Activated CD8-positive, alpha-beta T cell treated with anti-CD3 and anti-CD28 coated beads, Interleukin-2, amount 10 ng/mL, durations not matched to agents 7 days and 5 days (primary cell): ENCODE results near the gene NELFB. TPM values are rescaled to one million over a fixed set of nuclear protein-coding genes. Genes with fewer than 3 reads are reported as not detected.
"Not testable (repeated sequence)": the region's sequence is repeated elsewhere in the genome, so short reads cannot be mapped to it uniquely, and the experiment has no call there.

Experiments
- ATAC-seq: fragments of 150-1000 bp; cut with Tn5 transposase; one replicate; pipeline ENCODE4 v1.10.0; 2021; ENCODE audit warnings: moderate library complexity
- CTCF ChIA-PET: fragments of 350-600 bp; sonication (Branson Sonifier 250); formaldehyde crosslinking; loops from one replicate; lab custom pipeline; 2021; ENCODE audit warnings: antibody characterized with exemption; lab: Charles Lee
- POLR2A ChIA-PET: fragments of 350-600 bp; sonication (Branson Sonifier 250); formaldehyde crosslinking; loops from one replicate; lab custom pipeline; 2021; ENCODE audit warnings: antibody characterized with exemption; lab: Charles Lee
- DNase-seq: peaks from one replicate; pipeline ENCODE4 v3.0.0-alpha.2; 2020
- H3K27ac Mint-ChIP-seq: one replicate; pipeline ENCODE4 v1.8.0; 2021; ENCODE audit warnings: mild to moderate bottlenecking, mixed read lengths
- H3K27me3 Mint-ChIP-seq: one replicate; pipeline ENCODE4 v1.8.0; 2021; ENCODE audit warnings: low read depth, mixed read lengths
- H3K36me3 Mint-ChIP-seq: one replicate; pipeline ENCODE4 v1.8.0; 2021; ENCODE audit warnings: low read depth, mixed read lengths
- H3K4me1 Mint-ChIP-seq: one replicate; pipeline ENCODE4 v1.8.0; 2021; ENCODE audit warnings: low read depth, mixed read lengths
- H3K4me3 Mint-ChIP-seq: one replicate; pipeline ENCODE4 v1.8.0; 2021; ENCODE audit warnings: mild to moderate bottlenecking, mixed read lengths
- H3K9me3 Mint-ChIP-seq: one replicate; pipeline ENCODE4 v1.8.0; 2022; ENCODE audit warnings: mixed read lengths; ENCODE audit not compliant: insufficient read depth
- total RNA-seq, 2 experiments: library from RNA; stranded (reverse); gene quantifications; one replicate each; pipeline ENCODE4 v1.2.3, GENCODE V29; 2021

NELFB gene
- total RNA-seq, 2 experiments from 2014 or later = 68.6 to 68.8 TPM

- Mint-ChIP-seq H3K9me3 (no peaks in the 10 kb centered on the region), H3K4me3 (no peak overlapping the region), H3K27ac (no peak overlapping the region), H3K4me1 (peaks cover 20% of the 10 kb centered on the region), H3K27me3 (peaks cover 3% of the 10 kb centered on the region), H3K36me3 (peaks cover 10% of the 10 kb centered on the region)
- no peak for ATAC-seq
- DNase-seq = no peak
- POLR2A ChIA-PET = interaction anchor here (0.6 to 1.7 kb wide), 6 partner anchors 8 to 166 kb away, joined by 3 to 5 read pairs (median 3); partner anchors contain the start of genes ANAPC2, RNF208 and RNF224
- CTCF ChIA-PET = interaction anchor here (0.6 to 5.2 kb wide), 44 partner anchors 9 to 441 kb away, joined by 3 to 73 read pairs (median 4); partner anchors contain the start of genes ABCA2, ANAPC2, CCDC183 and CYSRT1
Measured at GRCh38 chr9:137236936-137237421, 18.1 kb upstream of the NELFB start.

GRCh38 chr9:137237759-137238726 lies 17.1 kb upstream of the NELFB start:
- DNase-seq (no peak), ATAC-seq (no peak)
- ChIA-PET CTCF (interaction anchor here (0.7 to 5.2 kb wide), 10 partner anchors 10 to 167 kb away, joined by 3 to 73 read pairs (median 6); partner anchors contain the start of genes CYSRT1, NELFB, RNF208 and RNF224), POLR2A (interaction anchor here (0.6 to 1.7 kb wide), 4 partner anchors 11 to 28 kb away, joined by 3 to 4 read pairs (median 3); partner anchors contain the start of gene RNF224)
- peaks cover 29% of the 10 kb centered on the region for H3K4me1 Mint-ChIP-seq
- H3K36me3 Mint-ChIP-seq = peaks cover 21% of the 10 kb centered on the region
- H3K9me3 Mint-ChIP-seq = no peaks in the 10 kb centered on the region
- peaks cover 3% of the 10 kb centered on the region for H3K27me3 Mint-ChIP-seq
- no peak overlapping the region for H3K4me3 Mint-ChIP-seq
- H3K27ac Mint-ChIP-seq = peak overlapping the region; percentile 46

DNA sequence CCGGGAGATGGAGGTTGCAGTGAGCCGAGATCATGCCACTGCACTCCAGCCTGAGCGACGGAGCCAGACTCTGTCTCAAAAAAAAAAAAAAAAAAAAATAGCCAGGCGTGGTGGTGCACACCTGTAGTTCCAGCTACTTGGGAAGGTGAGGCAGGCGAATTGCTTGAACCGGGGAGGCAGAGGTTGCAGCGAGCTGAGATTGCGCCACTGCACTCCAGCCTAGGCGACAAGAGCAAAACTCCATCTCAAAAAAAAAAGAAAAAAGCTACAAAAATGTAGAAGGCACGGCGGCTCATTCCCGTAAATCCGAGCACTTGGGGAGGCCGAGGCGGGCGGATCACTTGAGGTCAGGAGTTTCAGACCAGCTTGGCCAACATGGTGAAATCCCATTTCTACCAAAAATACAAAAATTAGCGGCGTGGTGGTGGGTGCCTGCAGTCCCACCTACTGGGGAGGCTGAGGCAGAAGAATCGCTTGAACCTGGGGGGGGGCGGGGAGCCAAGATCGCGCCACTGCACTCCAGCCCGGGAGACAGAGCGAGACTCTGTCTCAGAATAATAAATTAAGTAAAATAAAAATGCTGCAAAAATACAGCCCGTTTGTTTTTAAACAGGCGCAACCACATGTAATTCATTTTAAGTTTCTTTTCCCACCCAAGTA lies 15.5 kb upstream of the NELFB start:
- CTCF ChIA-PET = interaction anchor here (0.8 to 5.0 kb wide), 8 partner anchors 12 to 172 kb away, joined by 3 to 32 read pairs (median 4); partner anchors contain the start of genes CYSRT1, MAN1B1, NELFB and RNF208
- peak overlapping the region; percentile 72 for H3K4me3 Mint-ChIP-seq
- DNase-seq, H3K9me3 Mint-ChIP-seq, H3K27me3 Mint-ChIP-seq, ATAC-seq: not testable (repeated sequence)
- H3K27ac Mint-ChIP-seq = peak overlapping the region; percentile 68
- POLR2A ChIA-PET = interaction anchor here (0.6 to 3.8 kb wide), 18 partner anchors 15 to 358 kb away, joined by 3 to 87 read pairs (median 6); partner anchors contain the start of genes CYSRT1, LRRC26, MAN1B1 and NELFB
- peaks cover 40% of the 10 kb centered on the region for H3K4me1 Mint-ChIP-seq
- peaks cover 31% of the 10 kb centered on the region for H3K36me3 Mint-ChIP-seq

DNA sequence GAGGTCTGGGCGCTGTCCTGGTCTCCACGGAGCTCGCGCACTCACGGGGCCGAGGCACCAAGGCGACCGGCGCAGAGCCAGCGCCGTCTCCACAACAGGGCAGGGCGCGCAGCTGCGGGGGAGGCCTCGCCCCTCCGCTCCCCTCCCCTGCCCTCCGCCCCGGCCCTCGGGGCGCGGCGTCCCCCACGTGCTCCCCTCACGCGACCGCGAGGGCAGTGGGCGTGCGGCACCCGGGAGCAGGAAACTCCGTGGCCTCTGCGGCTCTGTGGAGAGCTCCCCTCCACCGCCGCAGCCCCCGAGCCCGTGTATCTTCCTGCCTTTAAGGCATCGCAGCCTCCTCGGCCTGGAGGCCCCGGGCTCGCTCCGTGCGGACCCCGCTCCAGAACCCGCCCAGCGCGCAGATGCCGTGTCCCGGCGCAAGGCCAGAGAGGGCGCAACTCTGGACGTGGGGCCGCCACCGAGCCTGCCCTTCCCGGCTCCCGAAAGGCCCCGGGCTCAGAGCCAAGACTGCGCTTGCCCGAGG lies 14.7 kb upstream of the NELFB start:
- ChIA-PET POLR2A (interaction anchor here (0.6 to 3.8 kb wide), 43 partner anchors 9 to 433 kb away, joined by 3 to 87 read pairs (median 4); partner anchors contain the start of genes CYSRT1, EHMT1, EXD3 and LRRC26), CTCF (interaction anchor here (0.8 to 5.0 kb wide), 11 partner anchors 13 to 211 kb away, joined by 3 to 32 read pairs (median 3); partner anchors contain the start of genes CYSRT1, MAN1B1, NELFB and RNF208)
- DNase-seq (peak; percentile 75), ATAC-seq (peak; percentile 24)
- peaks cover 40% of the 10 kb centered on the region for H3K4me1 Mint-ChIP-seq
- peak overlapping the region; percentile 72 for H3K4me3 Mint-ChIP-seq
- H3K27me3 Mint-ChIP-seq = no peaks in the 10 kb centered on the region
- H3K36me3 Mint-ChIP-seq = peaks cover 31% of the 10 kb centered on the region
- H3K27ac Mint-ChIP-seq = peak overlapping the region; percentile 52
- H3K9me3 Mint-ChIP-seq = no peaks in the 10 kb centered on the region

DNA sequence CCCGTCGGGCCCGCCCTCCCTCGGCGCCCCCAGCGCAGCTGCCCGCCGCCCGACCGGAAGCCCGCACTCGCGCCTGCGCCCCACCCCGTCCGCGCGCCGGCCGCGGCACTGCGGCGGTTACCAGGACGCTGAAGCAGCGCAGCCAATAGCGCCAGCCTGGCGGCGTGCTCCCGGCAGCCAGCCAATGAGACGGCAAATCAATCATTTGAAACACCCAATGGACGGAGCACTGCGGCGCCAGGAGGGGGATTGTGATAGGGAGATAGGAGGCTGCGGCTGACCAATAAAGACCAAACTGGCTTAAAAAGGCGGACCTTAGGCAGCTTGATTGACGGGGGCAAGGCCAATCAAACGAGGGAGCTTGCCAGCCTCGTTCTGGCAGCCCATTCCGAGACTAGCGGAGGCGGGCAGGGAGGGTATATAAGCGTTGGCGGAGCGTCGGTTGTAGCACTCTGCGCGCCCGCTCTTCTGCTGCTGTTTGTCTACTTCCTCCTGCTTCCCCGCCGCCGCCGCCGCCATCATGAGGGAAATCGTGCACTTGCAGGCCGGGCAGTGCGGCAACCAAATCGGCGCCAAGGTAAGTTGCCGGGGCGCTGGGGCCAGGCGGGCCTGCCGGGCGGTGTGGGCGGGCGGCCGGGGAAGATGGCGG lies 14.2 kb upstream of the NELFB start, which contains the start of gene TUBB4B:
TSS of gene TUBB4B (plus strand) at position 447 of the 649 bp plus-strand sequence. CDS start at position 521, 74 bp downstream.
- H3K9me3 Mint-ChIP-seq = no peaks in the 10 kb centered on the region
- ATAC-seq (peak; percentile 80), DNase-seq (peak; percentile 99)
- ChIA-PET POLR2A (interaction anchor here (0.6 to 3.8 kb wide), 42 partner anchors 9 to 433 kb away, joined by 3 to 87 read pairs (median 4); partner anchors contain the start of genes CYSRT1, EHMT1, EXD3 and LRRC26), CTCF (interaction anchor here (0.9 to 5.0 kb wide), 9 partner anchors 14 to 212 kb away, joined by 3 to 32 read pairs (median 4); partner anchors contain the start of genes CYSRT1, NELFB, RNF208 and RNF224)
- H3K36me3 Mint-ChIP-seq = peaks cover 31% of the 10 kb centered on the region
- H3K4me3 Mint-ChIP-seq = peak within 1 kb of the TSS; percentile 86
- peak within 1 kb of the TSS; percentile 94 for H3K27ac Mint-ChIP-seq
- peaks cover 40% of the 10 kb centered on the region for H3K4me1 Mint-ChIP-seq
- no peaks in the 10 kb centered on the region for H3K27me3 Mint-ChIP-seq

DNA sequence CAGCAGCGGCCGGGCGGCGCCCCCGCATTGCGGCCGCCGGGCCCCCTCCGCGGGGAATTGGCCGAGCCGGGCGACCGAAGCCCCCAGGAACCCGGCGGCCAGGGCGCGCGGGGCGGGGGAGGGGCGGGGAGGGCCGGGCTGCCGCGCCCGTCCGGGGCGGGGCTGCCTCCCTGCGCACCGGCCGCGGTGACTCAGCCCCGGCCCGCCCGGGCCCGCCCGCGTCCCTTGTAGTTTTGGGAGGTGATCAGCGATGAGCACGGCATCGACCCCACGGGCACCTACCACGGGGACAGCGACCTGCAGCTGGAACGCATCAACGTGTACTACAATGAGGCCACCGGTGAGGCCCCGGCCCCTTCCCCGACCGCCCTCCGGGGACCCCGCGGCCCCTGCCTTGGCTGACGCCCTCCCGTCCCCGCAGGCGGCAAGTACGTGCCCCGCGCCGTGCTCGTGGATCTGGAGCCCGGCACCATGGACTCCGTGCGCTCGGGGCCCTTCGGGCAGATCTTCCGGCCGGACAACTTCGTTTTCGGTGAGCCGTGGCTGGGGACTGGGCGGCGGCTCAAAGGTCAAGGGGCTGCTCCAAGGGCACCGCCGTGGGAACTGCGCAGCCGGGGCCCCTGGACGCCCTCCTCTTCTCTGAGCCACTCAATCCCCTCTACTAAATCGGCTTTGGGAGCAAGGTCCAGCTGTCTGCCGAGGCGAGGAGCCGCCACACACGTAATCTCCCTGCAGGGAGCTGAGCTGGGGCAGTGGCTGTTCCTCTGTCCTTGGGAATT lies 13.4 kb upstream of the NELFB start:
- H3K9me3 Mint-ChIP-seq = no peaks in the 10 kb centered on the region
- ATAC-seq (peak; percentile 20), DNase-seq (peak; percentile 69)
- H3K27me3 Mint-ChIP-seq = no peaks in the 10 kb centered on the region
- H3K4me1 Mint-ChIP-seq = peaks cover 38% of the 10 kb centered on the region
- ChIA-PET POLR2A (interaction anchor here (0.8 to 3.8 kb wide), 18 partner anchors 13 to 377 kb away, joined by 3 to 87 read pairs (median 5); partner anchors contain the start of genes CYSRT1, EHMT1, EXD3 and MAN1B1), CTCF (interaction anchor here (1.3 to 5.0 kb wide), 4 partner anchors 13 to 146 kb away, joined by 3 to 32 read pairs (median 6); partner anchors contain the start of genes CYSRT1, NELFB and TOR4A)
- peak overlapping the region; percentile 87 for H3K27ac Mint-ChIP-seq
- H3K4me3 Mint-ChIP-seq = peak overlapping the region; percentile 86
- peaks cover 31% of the 10 kb centered on the region for H3K36me3 Mint-ChIP-seq

DNA sequence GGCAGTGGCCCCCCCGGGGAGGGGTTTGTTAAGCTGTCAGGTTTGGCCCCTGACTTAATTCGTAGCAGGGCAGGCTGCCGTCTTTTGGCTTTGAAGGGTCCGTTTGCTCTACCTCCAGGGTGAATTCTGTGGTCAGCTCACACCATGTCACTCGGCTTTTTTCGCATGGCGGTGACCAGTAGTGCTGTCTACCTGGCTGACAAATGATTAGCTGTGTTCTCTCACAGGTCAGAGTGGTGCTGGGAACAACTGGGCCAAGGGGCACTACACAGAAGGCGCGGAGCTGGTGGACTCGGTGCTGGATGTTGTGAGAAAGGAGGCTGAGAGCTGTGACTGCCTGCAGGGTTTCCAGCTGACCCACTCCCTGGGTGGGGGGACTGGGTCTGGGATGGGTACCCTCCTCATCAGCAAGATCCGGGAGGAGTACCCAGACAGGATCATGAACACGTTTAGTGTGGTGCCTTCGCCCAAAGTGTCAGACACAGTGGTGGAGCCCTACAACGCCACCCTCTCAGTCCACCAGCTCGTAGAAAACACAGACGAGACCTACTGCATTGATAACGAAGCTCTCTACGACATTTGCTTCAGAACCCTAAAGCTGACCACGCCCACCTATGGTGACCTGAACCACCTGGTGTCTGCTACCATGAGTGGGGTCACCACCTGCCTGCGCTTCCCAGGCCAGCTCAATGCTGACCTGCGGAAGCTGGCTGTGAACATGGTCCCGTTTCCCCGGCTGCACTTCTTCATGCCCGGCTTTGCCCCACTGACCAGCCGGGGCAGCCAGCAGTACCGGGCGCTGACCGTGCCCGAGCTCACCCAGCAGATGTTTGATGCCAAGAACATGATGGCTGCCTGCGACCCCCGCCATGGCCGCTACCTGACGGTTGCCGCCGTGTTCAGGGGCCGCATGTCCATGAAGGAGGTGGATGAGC lies 12.6 kb upstream of the NELFB start:
- Mint-ChIP-seq H3K9me3 (no peaks in the 10 kb centered on the region), H3K4me3 (peak overlapping the region; percentile 85), H3K36me3 (peaks cover 31% of the 10 kb centered on the region), H3K27ac (peak overlapping the region; percentile 87), H3K27me3 (no peaks in the 10 kb centered on the region), H3K4me1 (peaks cover 35% of the 10 kb centered on the region)
- ATAC-seq = no peak
- no peak for DNase-seq
- ChIA-PET POLR2A (interaction anchor here (0.8 to 3.8 kb wide), 6 partner anchors 12 to 172 kb away, joined by 3 to 87 read pairs (median 6); partner anchors contain the start of genes MAN1B1, NELFB, SAPCD2 and TPRN), CTCF (interaction anchor here (1.2 to 5.0 kb wide), 3 partner anchors 12 to 208 kb away, joined by 3 to 32 read pairs (median 3); partner anchors contain the start of gene NELFB)

- CTCF ChIA-PET = interaction anchor here (1.2 to 5.0 kb wide), 3 partner anchors 12 to 208 kb away, joined by 3 to 32 read pairs (median 3); partner anchors contain the start of gene NELFB
- DNase-seq, H3K27ac Mint-ChIP-seq, H3K27me3 Mint-ChIP-seq, H3K9me3 Mint-ChIP-seq, ATAC-seq: not testable (repeated sequence)
- Mint-ChIP-seq H3K36me3 (peaks cover 31% of the 10 kb centered on the region), H3K4me3 (peak overlapping the region; percentile 85), H3K4me1 (peaks cover 32% of the 10 kb centered on the region)
- POLR2A ChIA-PET = interaction anchor here (1.2 to 3.8 kb wide), 4 partner anchors 11 to 173 kb away, joined by 3 to 87 read pairs (median 8); partner anchors contain the start of genes MAN1B1, NELFB and SAPCD2
Measured at GRCh38 chr9:137243266-137243625, 11.9 kb upstream of the NELFB start.
